ENCODE data around the gene CEP104.

The CEP104 gene

GRCh38 chr1:3856923-3857790 lies at the start of gene CEP104, which contains the start of gene DFFB:
TSS of gene CEP104 (minus strand) at chr1:3857211. CDS start at chr1:3852407, 4,804 bp downstream.
TSS of gene DFFB (plus strand) at chr1:3857476. CDS start at chr1:3857604, 128 bp downstream.
- peak; percentile 98 for DNase-seq (ENCODE audit: low read depth, low spot score)

GRCh38 chr1:3906672-3907020 lies 49.6 kb upstream of the CEP104 start:
- DNase-seq (ENCODE audit: low read depth, low spot score): no peak

- DNase-seq (ENCODE audit: low read depth, low spot score): no peak
Measured at GRCh38 chr1:3905953-3906671, 49.1 kb upstream of the CEP104 start.

- DNase-seq (ENCODE audit: low read depth, low spot score): no peak
Measured at GRCh38 chr1:3905266-3905952, 48.4 kb upstream of the CEP104 start.

DNA sequence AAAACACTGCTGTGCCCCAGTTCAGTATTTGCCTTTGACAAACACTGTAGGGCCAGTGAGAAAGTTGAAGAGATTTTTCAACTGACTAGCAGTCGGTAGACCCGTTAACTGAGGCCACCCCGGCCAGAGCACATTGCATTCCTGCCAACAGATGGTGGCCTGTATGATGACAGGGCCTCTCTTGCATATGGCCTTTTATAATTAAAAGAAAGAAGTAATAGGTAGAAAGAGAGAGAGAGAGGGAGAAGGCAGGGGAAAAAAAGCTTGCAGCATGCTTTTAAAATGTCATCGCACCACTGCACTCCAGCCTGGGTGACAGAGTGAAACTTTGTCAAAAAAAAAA lies 47.8 kb upstream of the CEP104 start:
- DNase-seq (ENCODE audit: low read depth, low spot score): no peak

- DNase-seq (ENCODE audit: low read depth, low spot score): no peak
Measured at GRCh38 chr1:3904006-3904842, 47.2 kb upstream of the CEP104 start.

DNA sequence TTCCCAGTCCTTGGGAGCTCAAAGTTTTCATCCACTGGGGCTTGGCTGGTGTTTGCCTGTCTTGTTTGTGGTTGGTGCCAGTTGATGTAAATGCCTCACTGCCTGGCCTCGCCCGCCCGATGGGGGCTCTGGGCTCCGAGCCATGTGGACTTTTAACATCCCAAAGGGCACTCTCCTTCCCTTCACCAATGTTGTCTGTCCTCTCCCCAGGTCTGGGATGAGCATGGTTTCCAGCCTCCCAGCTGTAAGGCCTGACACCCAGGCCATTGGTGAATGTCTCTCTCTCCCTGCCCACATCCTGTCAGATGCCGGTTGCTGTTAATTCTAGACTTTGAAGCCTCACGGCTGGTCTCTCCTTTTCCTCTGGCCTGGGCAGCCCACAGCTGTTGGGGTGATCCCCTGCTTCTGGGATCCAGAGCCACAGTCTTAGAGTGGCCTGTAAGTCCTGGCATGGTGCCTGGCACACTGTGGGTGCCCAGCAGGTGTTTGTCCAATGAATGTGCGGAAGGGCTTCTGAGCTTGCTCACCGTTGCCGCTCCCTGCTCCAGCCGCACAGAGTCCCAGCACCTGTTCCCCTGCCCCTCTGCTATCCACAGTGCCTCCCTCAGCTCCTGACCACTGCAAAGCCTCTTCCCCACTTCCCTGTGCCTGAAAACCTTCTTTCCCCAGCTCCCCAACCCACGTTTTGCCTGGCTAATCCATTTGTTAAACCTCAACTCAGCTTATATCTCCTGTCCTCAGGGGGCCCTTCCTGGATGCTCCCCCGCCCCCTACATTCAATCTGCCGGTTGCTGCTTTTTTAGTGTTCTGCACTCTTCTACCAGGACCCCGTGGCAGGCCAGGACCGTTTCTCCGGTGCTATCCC lies 46.4 kb upstream of the CEP104 start:
- no peak for DNase-seq (ENCODE audit: low read depth, low spot score)

DNA sequence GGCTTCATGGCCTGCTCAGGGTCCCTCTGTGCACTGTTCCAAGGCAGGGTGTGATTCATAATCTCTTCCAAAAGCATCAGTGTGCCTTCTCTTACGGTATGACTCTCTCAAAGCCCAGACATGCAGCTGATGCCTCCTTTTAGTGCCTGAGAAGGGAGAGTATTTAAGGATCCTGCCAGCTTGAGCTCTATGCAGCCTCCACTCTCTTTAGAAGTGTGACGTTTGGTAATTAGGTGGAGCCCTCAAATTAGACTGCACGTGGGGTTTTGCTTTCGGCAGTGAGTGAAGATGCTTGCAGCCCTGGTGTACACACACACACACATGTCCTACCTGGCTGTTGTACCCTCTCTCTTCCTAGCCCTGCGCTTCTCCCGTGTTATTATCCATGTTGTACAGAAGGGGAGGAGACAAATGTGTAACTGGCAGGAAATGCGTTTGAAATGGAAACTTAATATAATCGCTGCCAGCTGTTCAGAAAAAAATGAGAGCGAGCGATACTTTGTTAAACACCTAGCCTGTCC lies 45.6 kb upstream of the CEP104 start:
- DNase-seq (ENCODE audit: low read depth, low spot score): no peak

GRCh38 chr1:3902111-3902511 lies 45.1 kb upstream of the CEP104 start:
- no peak for DNase-seq (ENCODE audit: low read depth, low spot score)

DNA sequence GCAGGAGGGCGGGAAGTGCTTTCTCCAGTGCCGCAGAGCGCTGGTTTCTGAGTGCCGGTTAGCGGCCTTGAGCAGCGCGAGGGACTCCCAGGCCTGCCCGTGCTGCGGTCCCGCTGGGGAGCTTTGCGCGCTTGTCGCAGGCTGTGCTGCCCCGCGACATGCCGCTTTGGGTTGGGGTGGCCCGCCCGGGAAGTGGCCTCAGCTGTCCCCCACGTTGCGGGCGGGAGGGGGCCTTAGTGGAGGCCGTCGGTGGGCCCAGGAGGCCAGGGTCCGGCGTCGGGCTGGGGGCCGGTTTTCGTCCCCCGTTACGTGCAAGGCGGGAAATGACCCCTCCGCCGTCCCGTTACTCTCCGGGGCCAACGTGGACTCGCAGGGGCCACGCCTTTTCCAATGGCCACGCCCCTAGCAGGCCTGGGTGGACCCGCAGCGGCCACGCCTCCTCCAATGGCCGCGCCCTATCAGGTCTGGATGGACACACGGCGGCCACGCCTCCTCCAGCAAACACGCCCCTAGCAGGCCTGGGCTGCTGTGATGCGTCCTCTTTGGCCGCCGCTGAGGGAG lies 44.0 kb upstream of the CEP104 start:
- peak; percentile 68 for DNase-seq (ENCODE audit: low read depth, low spot score)

DNA sequence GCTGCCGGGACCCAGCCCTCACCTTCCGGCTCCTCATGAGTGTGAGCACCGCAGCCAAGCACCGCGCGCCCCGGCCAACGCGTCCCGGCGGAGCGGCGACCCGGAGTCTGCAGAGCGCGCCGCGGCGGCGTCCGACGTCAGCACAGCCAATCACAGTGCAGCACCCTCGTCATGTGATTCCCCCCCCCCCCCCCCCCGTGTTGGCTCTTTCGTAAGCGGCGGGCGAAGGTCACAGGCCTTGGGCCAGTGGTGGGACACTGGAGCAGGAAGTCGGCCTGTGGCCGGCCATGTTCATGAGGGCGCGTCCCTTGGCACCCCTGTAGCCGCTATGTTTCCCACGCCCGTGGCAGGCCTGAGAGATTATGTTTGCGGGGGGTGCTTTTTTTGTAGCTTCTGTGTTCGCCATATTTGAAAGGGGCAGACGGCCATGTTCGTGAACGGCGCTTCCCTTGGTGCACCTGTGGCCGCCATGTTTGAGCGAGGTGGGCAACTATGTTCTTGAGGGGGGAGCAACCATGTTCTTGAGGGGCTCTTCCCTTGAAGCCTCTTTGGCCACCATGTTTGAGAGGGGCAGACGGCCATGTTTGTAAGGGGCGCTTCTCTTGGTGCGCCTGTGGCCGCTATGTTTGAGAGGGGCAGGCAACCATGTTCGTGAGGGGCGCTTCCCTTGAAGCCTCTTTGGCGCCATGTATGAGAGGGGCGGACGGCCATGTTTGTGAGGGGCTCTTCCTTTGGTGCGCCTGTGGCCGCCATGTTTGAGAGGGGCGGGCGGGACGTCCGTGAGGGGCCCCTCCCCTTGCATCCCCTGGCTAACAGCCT lies 43.3 kb upstream of the CEP104 start, which contains the start of gene C1orf174:
C1orf174 (minus strand) TSS at position 123 of the 819 bp plus-strand sequence; CDS start at position 37, 86 bp downstream.
- DNase-seq (ENCODE audit: low read depth, low spot score): peak; percentile 92

GRCh38 chr1:3899754-3900149 lies 42.7 kb upstream of the CEP104 start:
- DNase-seq (ENCODE audit: low read depth, low spot score): no peak

GRCh38 chr1:3898994-3899753 lies 42.2 kb upstream of the CEP104 start:
- DNase-seq (ENCODE audit: low read depth, low spot score): no peak

GRCh38 chr1:3898475-3898735 lies 41.4 kb upstream of the CEP104 start:
- no peak for DNase-seq (ENCODE audit: low read depth, low spot score)

DNA sequence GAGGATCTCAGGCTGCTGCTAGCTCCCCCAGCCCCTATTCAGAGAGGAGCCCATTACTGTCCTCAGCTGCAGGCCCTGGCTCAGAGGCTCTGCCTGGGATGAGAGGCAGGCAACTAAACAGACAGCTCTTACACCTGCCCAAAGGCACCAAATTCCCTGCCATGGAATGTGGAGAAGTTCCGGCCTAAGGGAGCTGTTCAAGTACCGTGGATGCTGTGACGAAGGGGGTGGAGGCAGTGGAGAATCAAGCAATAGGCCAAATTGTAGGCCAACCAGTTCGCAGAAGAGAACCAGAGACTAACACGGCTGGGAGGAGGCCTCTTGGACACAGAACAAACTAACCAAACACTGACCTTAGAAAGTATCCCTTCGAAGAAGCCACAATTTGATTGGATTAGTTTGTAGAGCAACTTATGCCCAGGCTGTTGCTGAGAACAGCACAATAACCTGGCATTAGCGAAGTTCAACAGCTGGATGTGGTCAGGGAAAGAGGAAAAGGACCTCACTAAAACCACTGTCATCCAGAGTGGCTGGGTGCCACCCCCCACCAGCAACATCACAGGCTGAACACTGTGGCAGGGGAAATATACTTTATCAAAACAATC lies 39.5 kb upstream of the CEP104 start:
- DNase-seq (ENCODE audit: low read depth, low spot score): no peak

DNA sequence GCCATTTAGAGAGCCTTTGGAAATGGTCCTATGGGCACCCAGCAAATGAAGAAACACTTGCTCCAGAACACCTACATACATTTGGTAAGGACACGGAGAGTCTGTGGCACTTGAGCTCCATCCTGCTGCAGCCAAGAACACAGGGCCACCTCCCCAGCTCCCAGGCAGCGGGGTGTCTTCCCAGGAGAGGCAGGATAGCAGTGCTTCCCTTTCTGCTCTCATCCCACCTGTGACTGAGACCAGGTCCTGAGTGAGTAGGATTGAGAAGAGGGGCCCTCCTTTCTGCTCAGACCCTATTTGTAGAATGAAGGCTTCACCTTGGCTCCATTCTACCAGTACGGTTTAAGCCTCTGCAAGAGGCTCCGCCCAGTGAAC lies 38.9 kb upstream of the CEP104 start:
- no peak for DNase-seq (ENCODE audit: low read depth, low spot score)

DNA sequence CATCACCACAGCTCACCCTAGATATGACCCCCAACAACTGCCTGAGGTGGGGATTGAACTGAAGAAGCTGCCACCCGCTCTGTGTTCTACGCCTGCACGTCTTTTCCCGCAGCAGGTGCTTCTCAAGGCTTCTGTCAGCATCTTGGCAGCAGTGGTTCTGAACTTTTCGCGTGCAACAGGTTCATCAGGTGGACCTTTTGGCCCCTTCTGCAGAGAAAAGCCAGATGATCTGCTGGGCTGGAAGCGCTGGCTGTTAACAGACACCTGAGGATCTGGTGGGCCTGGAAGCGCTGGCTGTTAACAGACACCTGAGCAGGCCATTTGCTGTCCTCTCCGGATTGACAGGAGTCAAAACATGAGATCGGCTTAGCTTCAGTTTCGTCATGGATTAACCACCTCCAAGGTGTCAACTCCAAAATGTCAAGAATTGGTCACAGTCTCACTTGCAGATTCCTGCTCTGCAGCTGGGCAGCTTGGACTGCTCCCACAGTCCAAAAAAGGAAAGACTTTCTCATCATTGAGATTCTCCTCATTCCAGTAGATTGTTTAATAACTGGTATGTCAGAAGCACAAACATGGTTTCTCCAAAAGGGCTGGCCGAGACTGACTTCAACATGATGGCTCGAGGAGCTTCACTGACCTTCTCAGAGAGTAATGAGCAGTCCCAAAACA lies 38.4 kb upstream of the CEP104 start:
- no peak for DNase-seq (ENCODE audit: low read depth, low spot score)

Data from activated CD4-positive, CD25-positive, alpha-beta regulatory T cell treated with anti-CD3 and anti-CD28 coated beads, Interleukin-2, amount 50 U/mL, for 16 hours (primary cell).